HG03175 (cell line): ENCODE measurements around the gene DPEP1.
"Not testable (repeated sequence)": the region's sequence is repeated elsewhere in the genome, so short reads cannot be mapped to it uniquely, and the experiment has no call there.

Source experiments
- ATAC-seq: cut with Tn5 transposase; IDR thresholded peaks from one replicate; pipeline ENCODE4 v1.9.1; 2021; ENCODE audit warnings: mild to moderate bottlenecking, moderate library complexity; ENCODE audit not compliant: unreplicated experiment

Gene DPEP1

DNA sequence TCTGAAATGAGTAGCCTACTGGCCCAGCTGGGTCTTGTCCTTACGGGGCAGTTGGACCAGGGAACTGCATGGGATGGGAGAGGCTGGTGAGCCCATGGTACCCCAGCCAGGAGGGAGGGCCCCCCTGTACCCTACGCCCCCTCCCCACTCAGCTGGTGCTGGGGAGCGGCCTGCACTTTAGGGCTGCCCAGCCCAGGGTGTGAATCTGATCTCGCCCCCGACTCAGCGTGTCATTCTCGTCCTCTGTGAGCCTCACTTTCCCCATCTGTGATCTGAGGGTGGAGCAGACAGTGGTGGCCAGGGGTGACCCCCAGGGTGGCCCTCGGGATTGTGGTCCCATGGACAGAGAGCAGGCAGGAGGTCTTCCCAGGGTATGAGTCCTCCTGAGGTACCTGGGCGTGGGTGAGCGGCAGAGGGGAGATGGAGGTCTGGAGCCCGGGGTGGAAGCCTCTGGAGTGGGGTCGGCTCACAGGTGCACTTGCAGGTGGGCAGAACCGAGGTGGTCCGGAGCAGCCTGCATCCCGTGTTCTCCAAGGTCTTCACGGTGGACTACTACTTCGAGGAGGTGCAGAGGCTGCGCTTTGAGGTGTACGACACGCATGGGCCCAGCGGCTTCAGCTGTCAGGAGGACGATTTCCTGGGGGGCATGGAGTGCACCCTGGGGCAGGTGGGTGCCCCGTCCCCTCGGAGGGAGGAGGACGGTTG lies 36.2 kb upstream of the DPEP1 start:
- ATAC-seq: no peak

DNA sequence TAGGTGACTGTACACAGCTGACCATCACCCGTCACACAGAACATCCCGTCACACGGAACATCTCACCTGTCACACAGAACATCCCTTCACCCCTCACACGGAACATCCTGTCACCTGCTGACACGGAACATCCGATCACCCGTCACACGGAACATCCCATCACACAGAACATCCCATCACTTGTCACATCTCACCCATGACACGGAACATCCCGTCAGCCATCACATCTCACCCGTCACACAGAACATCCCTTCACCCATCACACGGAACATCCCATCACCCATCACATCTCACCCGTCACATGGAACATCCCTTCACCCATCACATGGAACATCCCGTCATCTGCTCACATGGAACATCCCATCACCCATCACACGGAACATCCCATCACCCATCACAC lies 34.1 kb upstream of the DPEP1 start:
- no peak for ATAC-seq

DNA sequence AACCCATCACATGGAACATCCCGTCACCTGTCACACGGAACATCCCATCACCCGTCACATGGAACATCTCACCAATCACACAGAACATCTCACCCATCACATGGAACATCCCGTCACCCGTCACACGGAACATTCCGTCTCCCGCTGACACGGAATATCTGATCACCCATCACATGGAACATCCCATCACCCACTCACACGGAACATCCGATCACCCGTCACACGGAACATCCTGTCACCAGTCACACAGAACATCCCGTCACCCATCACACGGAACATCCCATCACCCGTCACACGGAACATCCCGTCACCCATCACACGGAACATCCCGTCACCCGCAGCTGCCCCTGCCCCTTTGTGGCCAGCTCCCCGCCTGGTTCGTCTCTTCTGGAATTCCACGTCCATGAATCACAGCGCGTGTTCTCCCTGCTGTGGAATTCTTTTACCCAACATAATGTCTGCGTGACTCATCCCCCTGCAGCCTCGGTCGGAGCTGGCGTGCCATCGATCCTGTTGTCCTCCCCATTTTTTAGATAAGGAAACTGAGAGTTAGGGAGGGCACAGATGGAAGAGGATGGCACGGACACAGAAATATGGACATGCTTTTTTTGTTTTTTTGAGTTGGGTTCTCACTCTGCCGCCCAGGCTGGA lies 32.3 kb upstream of the DPEP1 start:
- ATAC-seq: no peak

DNA sequence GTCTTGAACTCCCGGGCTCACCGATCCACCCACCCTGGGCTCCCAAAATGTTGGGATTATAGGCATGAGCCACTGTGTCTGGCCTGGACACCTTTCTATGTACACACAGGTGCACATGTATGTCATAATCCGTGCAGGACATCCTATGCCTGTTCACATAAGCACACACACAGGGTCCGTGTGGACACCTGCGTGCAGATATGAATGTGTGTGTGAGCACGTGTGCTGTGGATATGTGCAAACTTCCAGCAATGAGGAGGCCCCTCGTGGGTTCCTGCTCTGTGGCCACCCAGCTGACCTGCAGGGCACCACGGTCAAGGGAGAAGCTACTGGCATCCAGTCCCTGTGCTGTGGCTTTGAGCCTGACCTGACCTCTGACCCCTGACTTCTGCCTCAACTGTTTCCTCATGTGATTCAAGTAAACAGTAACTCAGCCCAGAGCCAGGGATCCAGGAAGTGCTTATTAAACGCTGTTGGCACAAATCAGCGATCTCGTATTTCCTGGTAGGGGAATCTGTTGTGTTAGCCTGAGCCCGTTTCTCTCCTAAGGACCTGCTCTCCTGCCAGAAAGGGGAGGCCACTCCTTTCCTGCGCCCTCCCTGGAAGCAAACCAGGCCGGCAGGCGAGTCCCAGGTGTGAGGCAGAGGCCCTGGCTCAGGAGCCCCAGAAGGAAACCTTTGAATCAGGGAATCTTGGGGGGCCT lies 31.4 kb upstream of the DPEP1 start:
- ATAC-seq: no peak

DNA sequence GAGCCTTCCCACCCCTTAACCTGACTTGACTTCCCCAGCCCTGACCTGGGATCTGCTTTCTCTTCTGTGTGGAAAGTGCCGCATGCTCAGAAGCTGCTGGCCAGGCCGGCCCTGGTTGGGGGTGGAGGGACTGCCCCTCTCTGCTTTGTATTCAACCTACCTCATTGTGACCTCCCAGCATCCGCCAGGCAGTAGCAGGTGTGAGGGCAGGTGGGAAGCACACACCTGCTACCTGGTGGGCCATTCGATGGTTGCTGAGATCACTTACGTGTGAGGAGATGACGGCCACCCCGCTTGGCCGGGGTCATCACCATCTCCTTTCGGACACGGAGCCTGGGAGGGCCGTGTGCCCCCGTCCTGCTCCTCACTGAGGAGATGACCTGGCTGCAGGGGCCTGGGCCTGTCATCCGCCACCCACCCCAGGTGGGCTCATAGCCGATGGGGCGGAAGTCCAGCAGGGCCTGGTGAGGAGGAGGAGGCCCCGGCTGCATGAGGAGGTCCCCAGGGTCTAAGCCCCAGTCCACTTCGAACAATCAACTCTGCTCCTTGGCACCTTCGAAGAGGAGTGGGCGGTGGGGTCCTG lies 30.7 kb upstream of the DPEP1 start:
- ATAC-seq: no peak

DNA sequence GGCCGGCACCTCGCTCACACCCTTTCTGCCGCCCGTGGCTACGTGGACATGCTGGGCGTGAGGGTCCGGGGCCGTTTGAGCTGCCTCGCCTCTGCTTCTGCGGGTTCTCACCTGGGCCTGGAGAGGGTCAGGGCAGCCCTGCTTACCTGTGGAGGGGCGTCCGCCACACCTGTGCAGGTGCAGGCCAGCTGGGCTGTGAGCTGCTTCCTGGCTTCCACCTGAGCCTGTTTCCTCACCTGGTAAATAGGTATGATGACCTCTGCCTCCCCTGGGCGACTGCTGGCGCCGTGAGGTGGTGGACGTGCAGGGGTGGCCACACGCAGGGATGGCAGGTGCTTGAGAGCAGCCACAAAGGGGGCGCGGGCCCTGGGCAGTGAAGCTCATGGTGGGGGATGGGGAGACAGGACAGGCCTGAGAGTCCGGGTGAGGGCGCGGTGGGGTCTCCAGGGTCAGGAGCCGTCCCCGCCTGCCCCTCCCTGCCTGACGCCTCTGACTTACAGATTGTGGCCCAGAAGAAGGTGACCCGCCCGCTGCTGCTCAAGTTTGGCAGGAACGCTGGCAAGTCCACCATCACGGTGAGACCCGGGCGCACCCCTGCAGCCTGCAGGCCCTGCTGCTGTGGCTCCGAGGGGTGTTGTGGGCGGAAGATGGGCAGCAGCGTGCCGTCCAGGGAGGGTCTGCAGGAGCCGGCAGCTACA lies 30.1 kb upstream of the DPEP1 start:
- ATAC-seq: no peak

DNA sequence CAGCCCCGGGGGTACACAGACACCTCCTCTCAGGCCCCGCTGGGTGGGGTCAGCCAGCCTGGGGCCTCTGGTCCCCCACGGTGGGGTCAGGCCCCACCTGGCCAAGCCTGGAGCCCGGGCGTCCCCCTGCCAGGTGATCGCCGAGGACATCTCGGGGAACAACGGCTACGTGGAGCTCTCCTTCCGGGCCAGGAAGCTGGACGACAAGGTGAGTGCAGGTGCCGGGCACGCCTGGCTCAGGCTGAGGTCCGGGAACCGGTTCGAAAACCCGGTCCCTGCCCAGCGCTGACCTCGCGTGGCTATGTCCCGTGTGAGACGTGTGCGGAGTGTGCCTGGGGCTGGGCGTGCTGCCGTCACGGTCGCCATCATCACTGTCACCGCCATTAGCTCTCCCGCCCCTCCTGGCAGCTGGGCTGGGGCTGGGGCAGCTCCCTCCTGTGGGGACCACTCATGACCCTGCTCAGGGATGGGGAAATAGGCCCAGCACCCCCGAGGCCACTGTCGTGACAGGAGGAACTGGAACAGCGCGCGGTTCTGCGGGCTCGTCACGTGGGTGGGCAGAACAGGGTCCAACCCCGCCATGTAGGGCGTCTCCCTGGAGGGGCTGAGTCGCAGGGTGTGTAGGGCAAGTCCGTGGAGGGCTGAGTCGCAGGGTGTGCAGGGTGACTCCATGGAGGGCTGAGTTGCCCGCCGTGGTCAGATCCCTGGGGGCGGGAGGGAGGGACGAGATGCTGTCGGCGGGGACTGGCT lies 29.4 kb upstream of the DPEP1 start:
- no peak for ATAC-seq

DNA sequence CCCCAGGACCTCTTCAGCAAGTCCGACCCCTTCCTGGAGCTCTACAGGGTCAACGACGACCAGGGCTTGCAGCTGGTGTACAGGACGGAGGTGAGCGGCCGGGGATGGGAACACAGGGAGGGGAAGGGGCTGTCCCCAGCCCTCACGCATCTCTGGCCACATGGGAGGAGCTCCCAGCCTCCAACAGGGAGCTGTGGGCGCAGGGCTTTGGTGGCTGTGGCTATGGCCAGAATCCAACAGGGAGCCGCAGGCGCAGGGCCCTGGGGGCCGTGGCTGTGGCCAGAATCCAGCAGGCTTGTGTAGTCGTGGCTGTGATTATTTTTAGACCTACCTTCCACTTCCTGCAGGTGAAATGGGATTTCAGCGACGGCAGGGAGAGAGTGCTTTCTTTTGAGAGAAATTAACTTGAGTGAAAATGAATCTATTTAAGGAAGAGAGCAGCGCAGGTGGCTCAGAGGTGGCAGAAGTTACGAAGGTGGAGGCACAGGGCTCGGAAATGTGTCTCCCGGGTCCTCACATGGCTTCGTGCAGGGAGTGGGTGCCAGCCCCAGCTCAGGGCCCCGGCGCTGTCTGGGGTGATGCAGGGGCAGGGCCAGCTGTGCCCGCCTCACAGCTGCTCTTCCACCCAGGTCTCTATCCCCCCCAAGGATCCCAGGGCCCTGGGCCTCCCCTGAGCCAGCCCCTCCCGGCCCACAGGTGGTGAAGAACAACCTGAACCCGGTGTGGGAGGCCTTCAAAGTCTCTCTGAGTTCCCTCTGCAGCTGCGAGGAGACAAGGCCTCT lies 28.5 kb upstream of the DPEP1 start:
- ATAC-seq: no peak

DNA sequence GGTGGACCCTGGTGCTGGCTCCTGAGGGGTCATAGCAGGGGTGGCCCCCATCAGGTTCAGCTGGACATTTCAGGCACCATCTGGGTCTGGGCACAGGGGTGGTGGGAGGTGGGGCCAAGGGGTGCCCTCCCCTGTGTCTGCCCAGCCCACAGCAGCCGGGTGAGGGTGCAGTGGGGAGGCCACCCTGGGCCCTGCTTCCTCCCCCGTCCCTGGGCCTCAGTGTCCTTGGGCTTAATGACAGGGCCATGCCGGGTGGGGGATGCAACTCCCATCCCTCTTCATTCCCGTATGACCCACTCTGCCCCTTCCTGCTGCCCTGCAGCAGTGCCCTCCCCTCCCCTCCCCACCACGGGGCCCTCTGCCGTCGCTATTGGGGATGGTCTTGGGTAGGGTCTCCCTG lies 27.2 kb upstream of the DPEP1 start:
- no peak for ATAC-seq

DNA sequence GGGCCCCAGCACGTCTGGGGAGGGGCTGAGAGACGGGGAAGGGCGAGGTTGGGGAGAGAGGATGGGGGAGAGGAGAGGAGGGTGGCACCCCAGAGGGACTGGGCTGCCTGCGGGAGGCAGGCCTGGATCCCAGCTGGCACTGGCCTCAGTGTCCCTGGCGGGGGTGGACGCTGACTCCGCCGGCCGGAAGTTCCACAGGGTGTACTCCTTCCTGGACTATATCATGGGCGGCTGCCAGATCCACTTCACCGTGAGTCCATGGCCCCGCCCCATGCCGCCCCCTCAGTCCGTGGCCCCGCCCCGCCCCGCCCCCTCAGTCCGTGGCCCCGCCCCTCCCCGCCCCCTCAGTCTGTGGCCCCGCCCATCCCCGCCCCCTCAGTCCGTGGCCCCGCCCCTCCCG lies 26.6 kb upstream of the DPEP1 start:
- ATAC-seq: no peak

DNA sequence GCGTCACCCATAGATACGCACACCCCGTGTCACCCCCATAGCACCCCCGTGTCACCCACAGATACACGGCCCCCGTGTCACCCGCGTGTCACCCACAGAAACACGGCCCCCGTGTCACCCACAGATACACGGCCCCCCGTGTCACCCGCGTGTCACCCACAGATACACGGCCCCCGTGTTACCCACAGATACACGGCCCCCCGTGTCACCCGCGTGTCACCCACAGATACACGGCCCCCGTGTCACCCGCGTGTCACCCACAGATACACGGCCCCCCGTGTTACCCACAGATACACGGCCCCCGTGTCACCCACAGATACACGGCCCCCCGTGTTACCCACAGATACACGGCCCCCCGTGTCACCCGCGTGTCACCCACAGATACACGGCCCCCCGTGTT lies 25.8 kb upstream of the DPEP1 start:
- not testable (repeated sequence) for ATAC-seq

DNA sequence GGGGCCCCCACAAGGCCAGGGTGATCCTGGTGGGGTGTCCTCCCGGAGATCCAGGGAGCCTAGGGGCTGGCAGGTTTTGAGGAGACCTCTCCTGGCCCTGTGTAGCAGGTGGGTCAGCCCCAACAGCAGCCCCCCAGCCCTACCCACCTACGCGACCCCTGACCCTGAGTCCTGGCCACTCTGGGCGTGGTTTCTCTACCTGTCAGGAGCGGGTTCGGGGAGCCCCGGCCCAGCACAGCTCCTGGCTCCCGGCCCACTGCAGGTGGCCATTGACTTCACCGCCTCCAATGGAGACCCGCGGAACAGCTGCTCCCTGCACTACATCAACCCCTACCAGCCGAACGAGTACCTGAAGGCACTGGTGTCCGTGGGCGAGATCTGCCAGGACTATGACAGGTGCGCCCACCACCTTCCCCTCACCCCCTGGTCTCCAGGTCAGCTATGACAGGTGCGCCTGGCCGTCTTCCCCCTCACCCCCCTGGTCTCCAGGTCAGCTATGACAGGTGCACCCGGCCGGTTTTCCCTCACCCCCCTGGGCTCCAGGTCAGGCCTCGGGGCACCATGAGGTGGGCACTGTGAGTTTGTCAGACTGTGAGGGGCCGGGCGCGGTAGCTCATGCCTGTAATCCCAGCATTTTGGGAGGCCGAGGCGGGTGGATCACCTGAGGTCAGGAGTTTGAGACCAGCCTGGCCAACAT lies 24.9 kb upstream of the DPEP1 start:
- ATAC-seq: no peak

DNA sequence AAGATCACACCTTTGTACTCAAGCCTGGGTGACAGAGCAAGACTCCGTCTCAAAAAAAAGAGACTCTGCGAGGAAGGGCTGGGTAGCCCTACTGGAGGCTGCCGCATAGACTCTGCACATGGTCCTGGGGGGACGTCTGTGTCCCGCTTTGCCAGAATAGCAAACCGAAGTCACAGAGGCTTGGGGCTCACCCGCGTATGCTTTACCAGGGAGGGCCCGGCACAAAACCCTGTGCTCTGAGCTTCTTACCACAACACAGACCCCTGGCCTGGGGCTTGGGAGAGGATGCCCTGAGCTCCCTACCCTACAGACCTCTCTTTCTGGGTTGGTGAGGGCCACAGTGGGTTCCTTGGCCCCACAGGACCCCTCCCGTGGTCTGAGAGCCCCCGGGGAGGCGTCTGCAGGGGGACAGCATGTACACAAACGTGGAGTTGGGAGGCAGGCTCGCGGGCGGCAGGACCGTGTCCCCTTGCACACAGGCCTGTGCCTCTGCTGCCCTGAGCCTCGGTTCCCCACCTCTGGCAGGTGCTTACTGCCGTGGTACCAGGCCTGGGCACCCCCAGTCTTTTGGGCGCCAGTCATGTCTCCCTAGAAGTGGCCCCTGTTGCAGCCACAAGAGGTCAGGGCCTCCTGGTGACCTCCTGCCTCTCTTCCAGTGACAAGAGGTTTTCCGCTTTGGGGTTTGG lies 24.1 kb upstream of the DPEP1 start:
- no peak for ATAC-seq

DNA sequence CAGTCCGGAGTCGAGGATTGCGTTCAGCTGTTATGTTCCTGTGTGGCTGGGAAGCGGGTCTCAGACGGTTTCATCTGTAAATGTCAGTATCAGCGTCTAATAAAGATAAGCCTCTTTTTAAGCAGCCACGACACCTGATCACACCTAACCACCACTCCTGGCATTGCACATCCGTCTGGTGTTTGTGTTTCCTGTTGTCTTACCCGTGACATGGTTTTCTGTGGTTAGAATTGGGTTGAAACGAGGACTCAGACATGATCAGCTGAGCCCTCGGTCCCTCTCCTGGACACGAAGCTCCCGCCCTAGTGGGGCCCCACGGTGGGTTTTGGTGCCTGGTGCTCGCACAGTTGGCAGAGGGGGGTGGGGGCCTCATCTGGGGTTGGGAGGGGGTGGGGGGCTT lies 19.6 kb upstream of the DPEP1 start:
- ATAC-seq: no peak

DNA sequence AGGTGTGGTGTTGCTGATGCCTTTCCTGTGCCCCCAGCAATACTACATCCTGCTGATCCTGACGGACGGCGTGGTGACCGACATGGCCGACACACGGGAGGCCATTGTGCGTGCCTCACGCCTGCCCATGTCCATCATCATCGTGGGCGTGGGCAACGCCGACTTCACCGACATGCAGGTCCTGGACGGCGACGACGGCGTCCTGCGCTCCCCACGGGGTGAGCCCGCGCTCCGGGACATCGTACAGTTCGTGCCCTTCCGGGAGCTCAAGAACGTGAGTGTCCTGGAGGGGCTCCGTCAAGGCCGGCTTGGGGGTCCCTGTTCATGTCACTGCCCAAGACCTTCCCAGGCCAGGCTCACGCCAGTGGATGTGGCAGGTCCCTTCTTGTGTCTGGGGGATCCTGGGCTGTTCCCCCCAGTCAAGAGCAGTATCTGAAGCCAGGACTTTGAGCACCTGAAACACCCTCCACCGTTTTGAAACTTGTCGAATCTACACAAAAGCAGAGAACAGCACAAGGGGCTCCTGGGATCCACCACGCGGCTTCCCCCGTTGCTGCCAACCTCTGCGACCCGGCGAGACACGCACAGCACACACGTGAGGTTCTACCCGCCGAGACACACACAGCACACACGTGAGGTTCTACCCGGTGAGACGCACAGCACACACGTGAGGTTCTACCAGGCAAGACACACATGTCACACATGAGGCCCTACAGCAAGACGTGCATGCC lies 17.9 kb upstream of the DPEP1 start:
- no peak for ATAC-seq

DNA sequence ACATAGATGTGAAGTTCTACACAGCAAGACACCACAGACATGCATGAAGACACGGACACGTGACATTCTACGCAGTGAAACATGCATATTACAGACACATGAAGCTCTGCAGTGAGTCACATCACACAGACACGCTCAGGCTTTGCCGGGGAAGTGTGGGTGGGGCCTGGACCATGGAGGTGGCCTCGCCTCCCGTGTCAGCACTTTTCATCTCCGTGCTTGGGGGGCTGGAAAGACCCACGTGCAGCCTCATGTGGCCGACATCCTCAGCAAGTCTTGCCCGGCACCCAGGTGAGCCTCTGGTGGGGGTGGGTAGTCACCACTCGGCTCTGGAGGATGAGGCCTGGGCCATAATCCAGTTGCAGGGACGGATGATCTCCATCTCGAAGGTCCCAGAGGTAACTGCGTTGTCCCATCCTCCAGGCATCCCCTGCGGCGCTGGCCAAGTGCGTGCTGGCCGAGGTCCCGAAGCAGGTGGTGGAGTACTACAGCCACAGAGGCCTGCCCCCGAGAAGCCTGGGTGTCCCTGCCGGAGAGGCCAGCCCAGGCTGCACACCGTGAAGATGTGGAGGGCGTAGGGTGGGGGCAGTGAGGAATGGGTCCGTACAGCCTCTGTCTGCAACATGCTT lies 17.3 kb upstream of the DPEP1 start:
- no peak for ATAC-seq

DNA sequence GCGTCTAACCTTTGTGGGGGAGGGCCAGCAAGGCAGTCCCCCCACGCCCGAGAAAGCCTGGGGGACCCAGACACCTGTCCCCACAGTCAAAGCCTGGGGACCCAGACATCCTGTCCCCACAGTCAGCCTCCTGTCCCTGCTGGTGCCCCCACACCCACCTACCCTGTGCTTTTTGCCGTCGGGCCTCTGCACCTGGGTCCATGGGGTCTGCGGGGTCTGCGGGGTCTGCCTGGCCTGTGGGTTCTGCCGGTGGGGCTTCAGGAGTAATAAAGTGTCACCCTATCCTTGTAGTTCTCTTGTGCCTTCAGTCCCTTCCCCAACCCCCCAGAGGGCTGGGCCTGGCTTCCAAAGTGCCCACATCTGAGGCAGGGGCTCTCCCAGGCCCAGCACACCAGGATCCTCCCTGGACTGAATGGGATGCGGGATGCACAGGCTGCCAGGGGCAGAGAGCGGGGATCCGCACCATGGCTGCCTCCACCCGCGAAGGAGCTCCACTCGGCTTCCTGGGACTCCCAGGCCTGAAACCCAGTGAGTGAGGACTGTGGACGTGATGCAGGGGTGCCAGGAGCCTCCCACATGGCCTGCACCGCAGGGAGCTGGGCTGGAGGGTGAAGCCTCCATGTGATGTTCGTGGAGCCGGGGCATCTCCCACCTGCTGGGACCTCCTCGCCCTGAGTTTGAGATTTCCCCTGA lies 16.3 kb upstream of the DPEP1 start:
- ATAC-seq: no peak
